CD8-positive, alpha-beta memory T cell (primary cell): ENCODE results near the gene SMCO2. TPM values are rescaled to one million over a fixed set of nuclear protein-coding genes. Genes with fewer than 3 reads are reported as not detected.
A peak's percentile ranks its signal among the peaks of the same experiment; 100 is the strongest.

Experiments used
- CTCF ChIA-PET: fragments of 350-600 bp; sonication (Branson Sonifier 250); formaldehyde crosslinking; loops from one replicate; lab custom pipeline; 2021; ENCODE audit warnings: antibody characterized with exemption; lab: Charles Lee
- POLR2A ChIA-PET: fragments of 350-600 bp; sonication (Branson Sonifier 250); formaldehyde crosslinking; loops from one replicate; lab custom pipeline; 2021; ENCODE audit warnings: antibody characterized with exemption; lab: Charles Lee
- DNase-seq, 5 donors: peaks; one replicate each; pipeline versions ENCODE4 v3.0.0 to v3.0.0-alpha.2; 2020 to 2022; ENCODE audit warnings: mixed read lengths in 1 of 5
- H3K27ac ChIP-seq: one replicate; pipeline ENCODE4 v1.7.0; 2013; ENCODE audit warnings: low read depth, mild to moderate bottlenecking, low read length, moderate library complexity
- H3K27me3 ChIP-seq: 2 replicates; pipeline ENCODE4 v1.7.0; 2013; ENCODE audit warnings: low read length, mild to moderate bottlenecking; ENCODE audit not compliant: insufficient read depth, poor library complexity, severe bottlenecking
- H3K36me3 ChIP-seq: 2 replicates; pipeline ENCODE4 v1.7.0; 2013; ENCODE audit warnings: mild to moderate bottlenecking, low read length, moderate library complexity; ENCODE audit not compliant: insufficient read depth
- H3K4me1 ChIP-seq: 2 replicates; pipeline ENCODE4 v1.7.0; 2013; ENCODE audit warnings: mild to moderate bottlenecking, low read length, moderate library complexity; ENCODE audit not compliant: insufficient read depth
- H3K4me3 ChIP-seq: 2 replicates; pipeline ENCODE4 v1.7.0; 2013; ENCODE audit warnings: mild to moderate bottlenecking, low read length
- H3K9me3 ChIP-seq: 2 replicates; pipeline ENCODE4 v1.7.0; 2013; ENCODE audit warnings: mild to moderate bottlenecking, low read length
- H3K27ac Mint-ChIP-seq, 8 donors: one replicate each; pipeline ENCODE4 v1.8.0; 2020 to 2021; ENCODE audit warnings: mixed read lengths in 8 of 8, mild to moderate bottlenecking in 6 of 8, inconsistent platforms in 3 of 8, moderate library complexity in 3 of 8
- H3K27me3 Mint-ChIP-seq, 2 donors: one replicate each; pipeline ENCODE4 v1.8.0; 2020 to 2021; ENCODE audit warnings: mixed read lengths in 2 of 2, mild to moderate bottlenecking in 1 of 2, moderate library complexity in 1 of 2
- H3K36me3 Mint-ChIP-seq, 3 donors: one replicate each; pipeline ENCODE4 v1.8.0; 2020 to 2021; ENCODE audit warnings: mixed read lengths in 3 of 3, inconsistent platforms in 1 of 3, mild to moderate bottlenecking in 1 of 3
- H3K4me1 Mint-ChIP-seq, 3 donors: one replicate each; pipeline ENCODE4 v1.8.0; 2020 to 2021; ENCODE audit warnings: mixed read lengths in 3 of 3, inconsistent platforms in 1 of 3, mild to moderate bottlenecking in 1 of 3
- H3K4me3 Mint-ChIP-seq, 7 donors: one replicate each; pipeline ENCODE4 v1.8.0; 2020 to 2021; ENCODE audit warnings: mixed read lengths in 7 of 7, mild to moderate bottlenecking in 6 of 7, moderate library complexity in 4 of 7, inconsistent platforms in 2 of 7
- H3K9me3 Mint-ChIP-seq, 5 donors: one replicate each; pipeline ENCODE4 v1.8.0; 2020 to 2022; ENCODE audit warnings: mixed read lengths in 5 of 5, mild to moderate bottlenecking in 3 of 5, moderate library complexity in 2 of 5, inconsistent platforms in 1 of 5
- polyA plus RNA-seq: library from polyadenylated mRNA; unstranded; fragments of 300-500 nt; fragmentation: Illumina TruSeq; gene quantifications from one replicate; pipeline ENCODE4 v1.2.3, GENCODE V29; 2021
- total RNA-seq, 2 experiments: library from RNA; stranded (reverse); gene quantifications; one replicate each; pipeline ENCODE4 v1.2.3, GENCODE V29; 2021

The SMCO2 gene
- total and polyA plus RNA-seq, 3 experiments from 2014 or later, result not detected

DNA sequence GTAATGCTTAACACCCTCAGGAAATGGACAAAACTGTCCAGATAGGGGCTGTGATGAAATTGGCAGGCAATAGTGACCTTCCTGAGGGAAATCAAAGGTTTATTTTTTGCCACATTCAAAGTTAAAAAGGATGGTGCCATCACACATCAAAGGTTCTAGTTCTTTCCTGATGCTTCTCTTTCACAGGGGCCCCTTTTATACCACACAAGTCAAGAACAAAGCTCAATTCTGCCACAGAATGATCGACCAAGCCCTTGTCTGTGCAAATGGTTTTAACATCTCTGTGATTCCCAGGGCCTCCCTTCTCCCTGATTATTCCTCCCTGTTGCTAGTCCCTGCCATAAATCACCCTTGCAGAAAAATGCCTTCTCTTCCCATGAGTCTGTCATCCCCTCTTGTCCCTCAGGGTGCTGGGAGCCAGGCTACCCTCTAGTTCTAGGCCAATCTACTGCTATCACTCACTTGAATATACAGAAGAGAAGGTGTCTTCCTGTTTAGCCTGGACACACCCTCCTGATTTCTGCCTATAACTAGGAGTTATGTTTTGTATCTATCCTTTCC, 22.7 kb downstream of the SMCO2 start:
- H3K4me1 ChIP-seq, result no peaks in the 10 kb centered on the region
- no peak for DNase-seq
- H3K27ac ChIP-seq, result no peak overlapping the region
- no peak overlapping the region for H3K4me3 ChIP-seq
- Mint-ChIP-seq H3K4me1 (peaks cover 0 to 11% (median 2%) of the 10 kb centered on the region in 3 donors), H3K27me3 (peaks cover 6 to 19% of the 10 kb centered on the region in 2 donors), H3K36me3 (no peaks in the 10 kb centered on the region), H3K27ac (no peak overlapping the region), H3K9me3 (no peaks in the 10 kb centered on the region), H3K4me3 (no peak overlapping the region)
- CTCF ChIA-PET, result no interaction called here
- POLR2A ChIA-PET, result no interaction called here
- no peaks in the 10 kb centered on the region for H3K9me3 ChIP-seq
- H3K27me3 ChIP-seq, result no peaks in the 10 kb centered on the region
- H3K36me3 ChIP-seq, result no peaks in the 10 kb centered on the region

DNA sequence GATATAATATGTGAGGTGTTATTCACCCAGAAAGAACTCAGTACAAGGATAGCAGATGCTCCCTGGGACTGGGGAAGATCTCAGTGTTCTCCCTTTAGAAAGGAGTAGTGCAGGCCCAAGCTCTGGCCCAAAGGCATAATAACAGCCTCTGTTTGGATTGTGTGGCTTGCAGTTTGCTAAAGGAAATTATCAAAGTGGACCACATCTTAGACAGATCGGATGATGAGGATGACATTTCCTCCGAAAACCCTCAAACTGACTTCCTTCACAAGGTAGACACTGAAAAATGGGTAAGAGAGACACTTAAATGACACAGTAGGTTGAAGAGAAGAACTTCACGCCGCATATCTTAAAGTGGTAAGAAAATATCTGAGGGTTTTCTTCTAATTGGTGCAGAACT, 26.1 kb downstream of the SMCO2 start:
- H3K4me3 Mint-ChIP-seq, result no peak overlapping the region
- H3K4me1 Mint-ChIP-seq, result peaks cover 0 to 11% (median 2%) of the 10 kb centered on the region in 3 donors
- Histone ChIP-seq H3K27ac (no peak overlapping the region), H3K4me1 (no peaks in the 10 kb centered on the region), H3K9me3 (peaks cover 3% of the 10 kb centered on the region), H3K27me3 (no peaks in the 10 kb centered on the region), H3K36me3 (no peaks in the 10 kb centered on the region), H3K4me3 (no peak overlapping the region)
- peaks cover 15 to 24% (median 19%) of the 10 kb centered on the region in 5 donors for H3K9me3 Mint-ChIP-seq
- DNase-seq, result peak in 1 of 5 donors; percentile 5
- H3K36me3 Mint-ChIP-seq, result peaks cover 0 to 5% (median 2%) of the 10 kb centered on the region in 3 donors
- peaks cover 4 to 14% of the 10 kb centered on the region in 2 donors for H3K27me3 Mint-ChIP-seq
- no peak overlapping the region for H3K27ac Mint-ChIP-seq
- CTCF ChIA-PET, result no interaction called here
- POLR2A ChIA-PET, result no interaction called here

DNA sequence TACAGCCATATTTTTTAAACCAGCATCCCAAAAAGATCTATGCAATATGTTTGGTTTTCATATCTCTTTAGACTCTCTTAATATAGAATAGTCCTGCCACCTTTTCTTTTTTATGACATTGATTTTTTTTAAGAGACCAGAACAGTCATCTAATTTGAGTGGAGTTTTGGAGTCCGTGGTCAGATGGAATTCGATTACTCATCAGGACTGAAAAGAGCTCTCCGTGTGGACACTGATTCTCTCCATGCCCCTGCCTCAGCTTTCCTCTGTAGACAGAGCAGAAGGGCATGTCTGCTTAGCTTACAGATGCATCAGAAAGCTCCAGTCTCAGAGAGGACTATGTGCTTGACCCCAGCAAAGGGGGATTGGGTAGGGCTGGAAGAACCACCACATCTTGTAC, 27.8 kb downstream of the SMCO2 start:
- CTCF ChIA-PET, result no interaction called here
- H3K4me3 Mint-ChIP-seq, result no peak overlapping the region

DNA sequence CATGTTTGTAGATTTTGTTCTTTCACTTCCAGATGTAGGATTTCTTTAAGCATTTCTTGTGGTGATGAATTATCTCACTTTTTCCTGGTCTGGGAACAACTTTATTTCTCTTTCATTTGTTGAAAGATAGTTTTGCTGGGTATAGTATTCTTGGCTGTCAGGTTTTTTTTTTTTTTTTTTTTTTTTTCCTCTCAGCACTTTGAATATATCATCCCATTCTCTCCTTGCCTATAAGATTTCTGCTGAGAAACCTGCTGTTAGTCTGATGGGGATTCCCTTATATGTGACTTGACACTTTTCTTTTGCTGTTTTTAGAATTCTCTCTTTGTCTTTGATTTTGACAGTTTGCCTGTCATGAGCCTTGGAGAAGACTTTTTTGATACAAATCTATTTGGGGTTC, 30.5 kb downstream of the SMCO2 start:
- Mint-ChIP-seq H3K9me3 (peaks cover 20 to 33% (median 27%) of the 10 kb centered on the region in 5 donors), H3K36me3 (peaks cover 0 to 5% (median 2%) of the 10 kb centered on the region in 3 donors), H3K27me3 (peaks cover 2 to 10% of the 10 kb centered on the region in 2 donors), H3K4me3 (no peak overlapping the region), H3K27ac (no peak overlapping the region), H3K4me1 (peaks cover 0 to 11% (median 2%) of the 10 kb centered on the region in 3 donors)
- H3K36me3 ChIP-seq, result no peaks in the 10 kb centered on the region
- H3K27me3 ChIP-seq, result no peaks in the 10 kb centered on the region
- no peaks in the 10 kb centered on the region for H3K4me1 ChIP-seq
- H3K27ac ChIP-seq, result no peak overlapping the region
- ChIA-PET CTCF (no interaction called here), POLR2A (no interaction called here)
- peaks cover 10% of the 10 kb centered on the region for H3K9me3 ChIP-seq
- DNase-seq, result no peak
- no peak overlapping the region for H3K4me3 ChIP-seq

More for the DNA sequence above, 27.8 kb downstream of the SMCO2 start:
- peaks cover 0 to 5% (median 2%) of the 10 kb centered on the region in 3 donors for H3K36me3 Mint-ChIP-seq
- H3K27ac Mint-ChIP-seq, result no peak overlapping the region
- Histone ChIP-seq H3K4me3 (no peak overlapping the region), H3K27ac (no peak overlapping the region), H3K36me3 (no peaks in the 10 kb centered on the region), H3K9me3 (peaks cover 10% of the 10 kb centered on the region), H3K4me1 (no peaks in the 10 kb centered on the region), H3K27me3 (no peaks in the 10 kb centered on the region)
- no peak for DNase-seq
- peaks cover 0 to 11% (median 2%) of the 10 kb centered on the region in 3 donors for H3K4me1 Mint-ChIP-seq
- POLR2A ChIA-PET, result no interaction called here
- H3K27me3 Mint-ChIP-seq, result peaks cover 4 to 14% of the 10 kb centered on the region in 2 donors
- H3K9me3 Mint-ChIP-seq, result peaks cover 20 to 29% (median 27%) of the 10 kb centered on the region in 5 donors

DNA sequence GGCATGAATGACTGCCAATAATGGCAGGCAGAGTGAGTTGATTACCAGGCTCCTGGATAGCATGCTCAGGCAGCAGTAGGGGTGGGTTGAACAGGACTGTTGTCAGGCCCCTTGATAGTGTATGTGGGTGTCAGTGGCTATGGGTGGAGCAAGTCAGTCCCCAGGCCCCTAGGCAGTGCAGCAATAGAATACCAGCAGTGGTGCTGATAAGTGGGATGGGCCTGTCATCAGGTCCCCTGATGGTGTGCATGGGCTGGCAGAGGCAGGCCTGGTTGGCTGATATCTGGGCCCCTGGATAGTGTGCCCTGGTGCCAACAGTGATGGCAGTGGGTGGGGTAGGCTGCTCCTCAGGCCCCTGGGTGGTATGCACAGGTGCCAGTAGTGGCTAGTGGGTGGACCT, 32.4 kb downstream of the SMCO2 start:
- H3K36me3 Mint-ChIP-seq, result peaks cover 0 to 5% (median 2%) of the 10 kb centered on the region in 3 donors
- H3K4me1 Mint-ChIP-seq, result no peaks in the 10 kb centered on the region
- peaks cover 0 to 4% of the 10 kb centered on the region in 2 donors for H3K27me3 Mint-ChIP-seq
- no peak overlapping the region for H3K27ac ChIP-seq
- POLR2A ChIA-PET, result no interaction called here
- DNase-seq, result no peak
- peaks cover 10% of the 10 kb centered on the region for H3K9me3 ChIP-seq
- no peak overlapping the region for H3K4me3 ChIP-seq
- no peaks in the 10 kb centered on the region for H3K27me3 ChIP-seq
- H3K9me3 Mint-ChIP-seq, result peaks cover 20 to 33% (median 27%) of the 10 kb centered on the region in 5 donors
- no peak overlapping the region for H3K27ac Mint-ChIP-seq
- CTCF ChIA-PET, result no interaction called here
- no peak overlapping the region for H3K4me3 Mint-ChIP-seq
- no peaks in the 10 kb centered on the region for H3K36me3 ChIP-seq
- no peaks in the 10 kb centered on the region for H3K4me1 ChIP-seq

DNA sequence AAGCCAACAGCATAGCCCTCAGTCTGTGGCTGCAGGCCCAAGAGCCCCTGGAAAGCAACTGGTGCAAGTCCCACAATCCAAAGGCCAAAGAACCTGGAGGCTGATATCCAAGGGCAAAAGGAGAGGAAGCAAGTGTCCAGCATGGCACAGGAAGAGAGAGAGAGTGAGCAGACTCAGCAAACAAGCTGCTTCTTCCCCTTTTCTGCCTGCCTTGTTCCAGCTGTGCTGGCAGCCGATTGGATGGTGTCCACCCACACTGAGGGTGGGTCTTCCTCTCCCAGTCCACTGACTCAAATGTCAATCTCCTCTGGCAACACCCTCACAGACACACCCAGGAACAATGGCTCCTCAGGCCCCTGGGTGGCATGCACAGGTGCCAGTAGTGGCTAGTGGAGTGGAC, 33.5 kb downstream of the SMCO2 start:
- CTCF ChIA-PET, result no interaction called here
- Mint-ChIP-seq H3K27ac (no peak overlapping the region), H3K4me3 (no peak overlapping the region), H3K36me3 (peaks cover 0 to 5% (median 2%) of the 10 kb centered on the region in 3 donors), H3K4me1 (no peaks in the 10 kb centered on the region), H3K27me3 (peaks cover 3 to 4% of the 10 kb centered on the region in 2 donors), H3K9me3 (peaks cover 20 to 33% (median 27%) of the 10 kb centered on the region in 5 donors)
- no peak overlapping the region for H3K27ac ChIP-seq
- H3K27me3 ChIP-seq, result no peaks in the 10 kb centered on the region
- no peaks in the 10 kb centered on the region for H3K36me3 ChIP-seq
- POLR2A ChIA-PET, result no interaction called here
- H3K4me3 ChIP-seq, result no peak overlapping the region
- peaks cover 10% of the 10 kb centered on the region for H3K9me3 ChIP-seq
- no peak for DNase-seq
- H3K4me1 ChIP-seq, result no peaks in the 10 kb centered on the region

DNA sequence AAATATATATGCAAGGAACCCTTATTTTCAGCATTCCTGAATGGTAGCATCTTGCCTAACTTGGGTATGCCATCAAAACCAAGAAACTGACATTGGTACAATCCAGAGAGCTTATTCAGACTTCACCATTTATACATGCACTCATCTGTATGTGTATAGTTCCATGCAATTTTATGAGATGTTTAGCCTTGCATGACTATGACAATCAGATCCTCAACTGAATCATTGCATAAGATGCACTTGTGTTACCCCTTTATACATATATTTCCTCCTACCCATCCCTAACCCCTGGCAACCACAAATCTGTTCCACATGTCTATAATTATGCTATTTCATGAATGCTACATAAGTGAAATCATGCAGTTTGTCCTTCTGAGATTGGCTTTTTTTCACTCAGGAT, 40.4 kb downstream of the SMCO2 start:
- no peak overlapping the region for H3K4me3 ChIP-seq
- H3K27me3 ChIP-seq, result no peaks in the 10 kb centered on the region
- DNase-seq, result no peak
- no peaks in the 10 kb centered on the region for H3K36me3 ChIP-seq
- H3K9me3 Mint-ChIP-seq, result no peaks in the 10 kb centered on the region
- peaks cover 13 to 24% of the 10 kb centered on the region in 2 donors for H3K27me3 Mint-ChIP-seq
- H3K9me3 ChIP-seq, result no peaks in the 10 kb centered on the region
- no peaks in the 10 kb centered on the region for H3K36me3 Mint-ChIP-seq
- H3K27ac ChIP-seq, result no peak overlapping the region
- H3K27ac Mint-ChIP-seq, result no peak overlapping the region
- H3K4me3 Mint-ChIP-seq, result no peak overlapping the region
- H3K4me1 ChIP-seq, result no peaks in the 10 kb centered on the region
- CTCF ChIA-PET, result no interaction called here
- POLR2A ChIA-PET, result no interaction called here
- no peaks in the 10 kb centered on the region for H3K4me1 Mint-ChIP-seq

DNA sequence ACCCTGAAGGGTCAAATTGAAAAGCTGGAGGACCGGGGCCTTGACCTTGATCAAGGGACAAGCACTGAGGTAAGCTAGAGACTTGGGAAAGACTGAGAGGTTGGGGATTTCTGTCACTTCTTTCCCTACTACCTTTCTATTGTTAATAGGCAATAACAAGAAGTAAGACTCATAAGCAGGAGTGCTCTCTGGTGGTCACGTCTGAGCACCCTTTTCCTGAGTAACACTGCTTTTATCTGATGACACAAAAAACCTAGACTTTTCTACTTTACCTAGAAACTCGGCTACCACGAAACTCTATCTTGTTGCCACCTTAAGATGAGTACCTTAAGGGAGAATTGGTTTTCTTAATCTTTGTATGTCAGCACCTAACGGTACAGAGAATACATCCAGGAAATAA, 41.9 kb downstream of the SMCO2 start:
- H3K36me3 Mint-ChIP-seq, result no peaks in the 10 kb centered on the region
- H3K27ac ChIP-seq, result no peak overlapping the region
- H3K36me3 ChIP-seq, result no peaks in the 10 kb centered on the region
- H3K4me3 ChIP-seq, result no peak overlapping the region
- H3K4me1 Mint-ChIP-seq, result no peaks in the 10 kb centered on the region
- peaks cover 9 to 34% of the 10 kb centered on the region in 2 donors for H3K27me3 Mint-ChIP-seq
- ChIA-PET POLR2A (no interaction called here), CTCF (no interaction called here)
- H3K9me3 Mint-ChIP-seq, result no peaks in the 10 kb centered on the region
- no peaks in the 10 kb centered on the region for H3K4me1 ChIP-seq
- H3K27ac Mint-ChIP-seq, result no peak overlapping the region
- no peak for DNase-seq
- H3K4me3 Mint-ChIP-seq, result no peak overlapping the region
- no peaks in the 10 kb centered on the region for H3K27me3 ChIP-seq
- H3K9me3 ChIP-seq, result no peaks in the 10 kb centered on the region
